ENCODE results near the gene SSBP4. TPM values are rescaled to one million over a fixed set of nuclear protein-coding genes. Genes with fewer than 3 reads are reported as not detected.
"Not testable (repeated sequence)": the region's sequence is repeated elsewhere in the genome, so short reads cannot be mapped to it uniquely, and the experiment has no call there.

The SSBP4 gene
- total RNA-seq, 1 experiment from 2014 or later, result 134 TPM

- Histone ChIP-seq H3K4me3 (ENCODE audit: insufficient read depth, low read depth, low read length) (no peak overlapping the region), H3K36me3 (replicated peaks; ENCODE audit: control insufficient read depth, insufficient read depth, low read length) (no peaks in the 10 kb centered on the region), H3K27me3 (ENCODE audit: control insufficient read depth, insufficient read depth, low read length) (peaks cover 6% of the 10 kb centered on the region; the same call in 1 of the 2 replicates)
- DNase-seq, result no peak
These were observed 30.1 kb upstream of the SSBP4 start for GRCh38 chr19:18388960-18389725.

- Histone ChIP-seq H3K27me3 (ENCODE audit: control insufficient read depth, insufficient read depth, low read length) (peaks cover 6% of the 10 kb centered on the region; the same call in 1 of the 2 replicates), H3K4me3 (ENCODE audit: insufficient read depth, low read depth, low read length) (no peak overlapping the region), H3K36me3 (replicated peaks; ENCODE audit: control insufficient read depth, insufficient read depth, low read length) (no peaks in the 10 kb centered on the region)
- no peak for DNase-seq
These were observed 29.5 kb upstream of the SSBP4 start for GRCh38 chr19:18389726-18390064.

GRCh38 chr19:18390065-18390907, 28.9 kb upstream of the SSBP4 start:
- no peak overlapping the region for H3K4me3 ChIP-seq (ENCODE audit: insufficient read depth, low read depth, low read length)

GRCh38 chr19:18391509-18392075, 27.6 kb upstream of the SSBP4 start:
- no peaks in the 10 kb centered on the region for H3K36me3 ChIP-seq (replicated peaks; ENCODE audit: control insufficient read depth, insufficient read depth, low read length)
- H3K4me3 ChIP-seq (ENCODE audit: insufficient read depth, low read depth, low read length), result no peak overlapping the region
- DNase-seq, result peak; percentile 19
- peaks cover 6% of the 10 kb centered on the region; the same call in 1 of the 2 replicates for H3K27me3 ChIP-seq (ENCODE audit: control insufficient read depth, insufficient read depth, low read length)

More at GRCh38 chr19:18390065-18390907, 28.9 kb upstream of the SSBP4 start:
- Histone ChIP-seq H3K36me3 (replicated peaks; ENCODE audit: control insufficient read depth, insufficient read depth, low read length) (no peaks in the 10 kb centered on the region), H3K27me3 (ENCODE audit: control insufficient read depth, insufficient read depth, low read length) (peaks cover 6% of the 10 kb centered on the region; the same call in 1 of the 2 replicates)
- peak; percentile 23 for DNase-seq

GRCh38 chr19:18392417-18392816, 26.8 kb upstream of the SSBP4 start:
- Histone ChIP-seq H3K27me3 (ENCODE audit: control insufficient read depth, insufficient read depth, low read length) (peaks cover 6% of the 10 kb centered on the region; the same call in 1 of the 2 replicates), H3K36me3 (replicated peaks; ENCODE audit: control insufficient read depth, insufficient read depth, low read length) (no peaks in the 10 kb centered on the region), H3K4me3 (ENCODE audit: insufficient read depth, low read depth, low read length) (no peak overlapping the region)
- DNase-seq, result no peak

- H3K4me3 ChIP-seq (ENCODE audit: insufficient read depth, low read depth, low read length), result no peak overlapping the region
- no peak for DNase-seq
- H3K27me3 ChIP-seq (ENCODE audit: control insufficient read depth, insufficient read depth, low read length), result peaks cover 4% of the 10 kb centered on the region; the same call in 1 of the 2 replicates
- H3K36me3 ChIP-seq (replicated peaks; ENCODE audit: control insufficient read depth, insufficient read depth, low read length), result no peaks in the 10 kb centered on the region
These were observed 26.3 kb upstream of the SSBP4 start for GRCh38 chr19:18392926-18393325.

GRCh38 chr19:18393836-18394235, 25.4 kb upstream of the SSBP4 start:
- no peak overlapping the region for H3K4me3 ChIP-seq (ENCODE audit: insufficient read depth, low read depth, low read length)
- no peak for DNase-seq
- H3K27me3 ChIP-seq (ENCODE audit: control insufficient read depth, insufficient read depth, low read length), result no peaks in the 10 kb centered on the region
- H3K36me3 ChIP-seq (replicated peaks; ENCODE audit: control insufficient read depth, insufficient read depth, low read length), result no peaks in the 10 kb centered on the region

GRCh38 chr19:18396471-18397241, 22.5 kb upstream of the SSBP4 start:
- DNase-seq, result no peak
- Histone ChIP-seq H3K27me3 (ENCODE audit: control insufficient read depth, insufficient read depth, low read length) (no peaks in the 10 kb centered on the region), H3K36me3 (replicated peaks; ENCODE audit: control insufficient read depth, insufficient read depth, low read length) (no peaks in the 10 kb centered on the region), H3K4me3 (ENCODE audit: insufficient read depth, low read depth, low read length) (no peak overlapping the region)

GRCh38 chr19:18397242-18398202, 21.7 kb upstream of the SSBP4 start, which contains the start of gene LRRC25:
Gene LRRC25, minus strand, starts transcription at chr19:18397622. Its CDS starts 659 bp downstream, at chr19:18396963.
- peak; percentile 95 for DNase-seq
- no peak within 1 kb of the TSS for H3K4me3 ChIP-seq (ENCODE audit: insufficient read depth, low read depth, low read length)
- no peaks in the 10 kb centered on the region for H3K27me3 ChIP-seq (ENCODE audit: control insufficient read depth, insufficient read depth, low read length)
- no peaks in the 10 kb centered on the region for H3K36me3 ChIP-seq (replicated peaks; ENCODE audit: control insufficient read depth, insufficient read depth, low read length)

GRCh38 chr19:18399008-18399407, 20.2 kb upstream of the SSBP4 start:
- no peak for DNase-seq
- Histone ChIP-seq H3K4me3 (ENCODE audit: insufficient read depth, low read depth, low read length) (no peak overlapping the region), H3K36me3 (replicated peaks; ENCODE audit: control insufficient read depth, insufficient read depth, low read length) (no peaks in the 10 kb centered on the region), H3K27me3 (ENCODE audit: control insufficient read depth, insufficient read depth, low read length) (no peaks in the 10 kb centered on the region)

- no peaks in the 10 kb centered on the region for H3K27me3 ChIP-seq (ENCODE audit: control insufficient read depth, insufficient read depth, low read length)
- H3K4me3 ChIP-seq (ENCODE audit: insufficient read depth, low read depth, low read length), result no peak overlapping the region
- H3K36me3 ChIP-seq (replicated peaks; ENCODE audit: control insufficient read depth, insufficient read depth, low read length), result no peaks in the 10 kb centered on the region
- DNase-seq, result peak; percentile 81
These were observed 17.6 kb upstream of the SSBP4 start for GRCh38 chr19:18401580-18402112.

- H3K4me3 ChIP-seq (ENCODE audit: insufficient read depth, low read depth, low read length); H3K36me3 ChIP-seq (replicated peaks; ENCODE audit: control insufficient read depth, insufficient read depth, low read length); H3K27me3 ChIP-seq (ENCODE audit: control insufficient read depth, insufficient read depth, low read length); DNase-seq: not testable (repeated sequence)
These were observed 16.5 kb upstream of the SSBP4 start for GRCh38 chr19:18402455-18403248.

All from H7 (cell line).